Transverse colon (tissue), 4 donors: ENCODE measurements around the gene FFAR3. TPM values are rescaled to one million over a fixed set of nuclear protein-coding genes. Genes with fewer than 3 reads are reported as not detected.

Source experiments
- DNase-seq: peaks from one replicate; pipeline ENCODE4 v3.0.0-alpha.2; 2019
- H3K27ac ChIP-seq, 4 donors: fragments of 200-600 bp; sonication (generic); 2 replicates each; pipeline ENCODE4 v1.5.1; 2016 to 2018; ENCODE audit warnings: inconsistent platforms in 4 of 4
- H3K27me3 ChIP-seq: fragments of 200-600 bp; sonication (generic); 2 replicates; pipeline ENCODE4 v1.5.1; 2017; ENCODE audit warnings: inconsistent platforms
- H3K36me3 ChIP-seq, 4 donors: fragments of 200-600 bp; sonication (generic); 2 replicates each; pipeline ENCODE4 v1.5.1; 2017 to 2019; ENCODE audit warnings: inconsistent platforms in 4 of 4
- H3K4me1 ChIP-seq, 4 donors: fragments of 200-600 bp; sonication (generic); 2 replicates each; pipeline ENCODE4 v1.5.1; 2017 to 2020; ENCODE audit warnings: inconsistent platforms in 4 of 4
- H3K4me3 ChIP-seq, 4 donors: fragments of 200-600 bp; sonication (generic); 1 replicate in 1 of 4; 2 replicates in 3 of 4; pipeline versions ENCODE4 v1.5.1 to v1.6.1; 2017 to 2019; ENCODE audit warnings: inconsistent platforms in 4 of 4
- H3K9me3 ChIP-seq, 2 donors: fragments of 200-600 bp; sonication (generic); 2 replicates each; pipeline ENCODE4 v1.5.1; 2017 to 2019; ENCODE audit warnings: inconsistent platforms in 2 of 2
- EP300 ChIP-seq: sonication (generic); formaldehyde crosslinking; IDR thresholded peaks from one replicate; pipeline ENCODE4 v1.6.1; 2017; ENCODE audit warnings: antibody characterized with exemption, low read depth
- POLR2A ChIP-seq: fragments of 450-650 bp; IDR thresholded peaks from one replicate; pipeline ENCODE4 v1.6.1; 2016; ENCODE audit warnings: antibody characterized with exemption, mild to moderate bottlenecking, moderate library complexity
- POLR2AphosphoS5 ChIP-seq, 3 donors: sonication (generic); formaldehyde crosslinking; IDR thresholded peaks; one replicate each; pipeline ENCODE4 v1.6.1; 2016; ENCODE audit warnings: antibody characterized with exemption in 3 of 3
- WGBS, 2 donors: methylation state at CpG; one replicate each; pipeline ENCODE4 v1.1.5; 2018; ENCODE audit warnings: low coverage in 1 of 2; 5-methylcytosine and 5-hydroxymethylcytosine counted together
- in situ Hi-C, 4 donors: fragments of 200-750 bp; cut with MboI; loops; one replicate each; pipeline versions ENCODE4 v1.15.0 to v1.15.1; 2017; ENCODE audit warnings: low sequenced_read_pairs in 3 of 4, low pct_ligation_motif_present in 1 of 4, low pct_unique_long_range_greater_than_20kb in 1 of 4
- intact Hi-C: fragments of 100-400 bp; cut with DNase I; formaldehyde crosslinking; loops from one replicate; pipeline ENCODE4 v1.15.1; 2023; ENCODE audit warnings: low total_unique reads
- total RNA-seq, 4 donors: library from RNA; depleted of rRNA; stranded (reverse); fragments of >200 nt; gene quantifications; one replicate each; pipeline ENCODE4 v1.1.0, GENCODE V29; 2016
- TF ChIP-seq, protein P1 (sequence below), 5 experiments: fragments of 200-600 bp in 3 of 5; fragments of 450-650 bp in 2 of 5; sonication (generic) in 3 of 5; IDR thresholded peaks; 1 replicate in 2 of 5; 2 replicates in 3 of 5; pipeline ENCODE4 v1.5.1; 2016 to 2017; ENCODE audit warnings: antibody characterized with exemption in 5 of 5, inconsistent platforms in 3 of 5, mild to moderate bottlenecking in 2 of 5, moderate library complexity in 1 of 5

Gene FFAR3
- total RNA-seq, 4 donors from 2014 or later: 0.27 TPM; not detected in 3

DNA sequence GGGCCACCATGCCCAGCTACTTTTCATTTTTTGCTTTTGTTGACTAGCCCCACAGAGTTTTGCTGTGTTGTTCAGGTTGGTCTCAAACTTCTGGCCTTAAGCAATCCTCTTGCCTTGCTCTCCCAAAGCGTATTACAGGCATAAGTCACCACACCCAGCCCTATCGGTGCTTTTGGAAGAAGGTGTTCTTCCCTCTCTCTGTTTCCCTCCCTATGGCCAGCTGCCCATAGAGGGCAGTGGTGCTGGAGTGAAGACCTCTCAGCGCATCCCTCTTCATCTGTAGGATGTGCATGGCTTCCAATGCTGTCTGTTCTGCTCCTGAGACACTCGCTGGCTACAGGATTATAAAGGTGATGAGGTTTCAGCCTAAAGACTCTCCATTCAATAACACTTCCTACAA is 30.6 kb upstream of the FFAR3 start:
- Histone ChIP-seq H3K4me1 (no peaks in the 10 kb centered on the region), H3K9me3 (no peaks in the 10 kb centered on the region), H3K27me3 (peaks cover 22% of the 10 kb centered on the region), H3K36me3 (no peaks in the 10 kb centered on the region), H3K4me3 (no peak overlapping the region), H3K27ac (no peak overlapping the region)
- no peak for DNase-seq
- TF ChIP-seq POLR2AphosphoS5 (IDR thresholded peaks at IDR 0.05) (no peak), EP300 (no peak), POLR2A (no peak)
- TF ChIP-seq, protein P1, sequence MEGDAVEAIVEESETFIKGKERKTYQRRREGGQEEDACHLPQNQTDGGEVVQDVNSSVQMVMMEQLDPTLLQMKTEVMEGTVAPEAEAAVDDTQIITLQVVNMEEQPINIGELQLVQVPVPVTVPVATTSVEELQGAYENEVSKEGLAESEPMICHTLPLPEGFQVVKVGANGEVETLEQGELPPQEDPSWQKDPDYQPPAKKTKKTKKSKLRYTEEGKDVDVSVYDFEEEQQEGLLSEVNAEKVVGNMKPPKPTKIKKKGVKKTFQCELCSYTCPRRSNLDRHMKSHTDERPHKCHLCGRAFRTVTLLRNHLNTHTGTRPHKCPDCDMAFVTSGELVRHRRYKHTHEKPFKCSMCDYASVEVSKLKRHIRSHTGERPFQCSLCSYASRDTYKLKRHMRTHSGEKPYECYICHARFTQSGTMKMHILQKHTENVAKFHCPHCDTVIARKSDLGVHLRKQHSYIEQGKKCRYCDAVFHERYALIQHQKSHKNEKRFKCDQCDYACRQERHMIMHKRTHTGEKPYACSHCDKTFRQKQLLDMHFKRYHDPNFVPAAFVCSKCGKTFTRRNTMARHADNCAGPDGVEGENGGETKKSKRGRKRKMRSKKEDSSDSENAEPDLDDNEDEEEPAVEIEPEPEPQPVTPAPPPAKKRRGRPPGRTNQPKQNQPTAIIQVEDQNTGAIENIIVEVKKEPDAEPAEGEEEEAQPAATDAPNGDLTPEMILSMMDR (IDR thresholded peaks at IDR 0.05): no peak
- intact Hi-C loops: no loop called here
- WGBS, 2 donors: 43 to 74% methylated on average over 4 of the region's 4 CpGs
- in situ Hi-C loops: no loop called here

DNA sequence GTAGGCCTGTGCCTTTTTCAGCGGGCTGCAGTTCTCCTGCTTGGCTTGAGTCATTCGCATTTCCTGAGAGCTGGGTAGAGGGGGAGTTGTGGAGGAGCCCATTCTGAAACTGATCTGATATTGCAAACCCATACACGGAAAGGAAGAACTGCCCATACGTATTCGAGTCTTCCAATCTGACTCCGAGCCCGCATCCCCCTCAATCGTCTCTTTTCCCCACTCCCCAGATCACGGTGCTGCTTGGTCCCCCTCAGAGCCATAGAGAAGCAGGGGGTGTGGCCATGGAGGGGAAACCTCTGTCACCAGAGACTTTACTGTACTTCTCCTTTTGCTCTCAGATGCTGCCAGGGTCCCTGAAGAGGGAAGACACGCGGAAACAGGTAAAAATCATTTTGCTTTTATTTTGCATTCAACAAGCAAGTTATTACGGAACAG is 29.4 kb upstream of the FFAR3 start, which contains the start of gene CD22:
Gene CD22, plus strand, starts transcription at position 337 of the 435 bp plus-strand sequence. CDS start 2,854 bp downstream, outside the sequence.
- in situ Hi-C loops: no loop called here
- DNase-seq: no peak

DNA sequence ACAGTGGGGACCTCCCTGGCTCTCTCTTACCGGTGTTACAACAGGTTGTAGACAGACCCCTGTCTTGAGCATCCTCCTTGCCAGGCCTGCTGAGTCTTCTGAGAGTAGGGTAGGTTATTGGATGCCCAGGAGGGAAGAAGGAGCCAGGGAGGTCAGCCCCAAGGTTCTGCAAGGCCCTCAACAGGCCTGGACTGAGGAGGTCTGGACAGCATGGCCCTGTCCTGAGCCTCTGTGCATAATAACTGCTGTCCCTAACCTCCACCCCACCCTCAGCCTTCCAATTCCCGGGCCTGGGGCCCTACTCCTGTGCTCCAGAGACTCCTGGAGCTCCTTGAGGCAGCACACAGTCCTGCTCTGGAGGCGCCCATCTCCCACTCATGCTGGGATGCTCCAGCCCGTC is 28.9 kb upstream of the FFAR3 start:
- no peak overlapping the region for H3K27ac ChIP-seq
- H3K4me1 ChIP-seq: no peaks in the 10 kb centered on the region
- H3K36me3 ChIP-seq: no peaks in the 10 kb centered on the region
- H3K27me3 ChIP-seq: peaks cover 22% of the 10 kb centered on the region
- H3K4me3 ChIP-seq: no peak overlapping the region
- DNase-seq: no peak
- in situ Hi-C loops (no loop called here), intact Hi-C loops (no loop called here)
- H3K9me3 ChIP-seq: no peaks in the 10 kb centered on the region
- WGBS, 2 donors: 53% methylated on average over 4 of the region's 4 CpGs; no CpG with 5 or more reads in 1 of the 2 donors
- TF ChIP-seq POLR2AphosphoS5 (IDR thresholded peaks at IDR 0.05) (no peak), EP300 (no peak), POLR2A (no peak)
- TF ChIP-seq, protein P1 (IDR thresholded peaks at IDR 0.05): no peak

More for the DNA sequence above, 29.4 kb upstream of the FFAR3 start, which contains the start of gene CD22:
- no peaks in the 10 kb centered on the region for H3K4me1 ChIP-seq
- TF ChIP-seq POLR2A (peak; percentile 49), EP300 (no peak), POLR2AphosphoS5 (IDR thresholded peaks at IDR 0.05) (peak in 2 of 3 donors; percentile 28 to 41)
- TF ChIP-seq, protein P1 (IDR thresholded peaks at IDR 0.05): no peak
- H3K4me3 ChIP-seq: no peak within 1 kb of the TSS
- peaks cover 22% of the 10 kb centered on the region for H3K27me3 ChIP-seq
- no peaks in the 10 kb centered on the region for H3K36me3 ChIP-seq
- no peak within 1 kb of the TSS for H3K27ac ChIP-seq
- H3K9me3 ChIP-seq: no peaks in the 10 kb centered on the region
- 60% methylated on average over 3 to 12 of the region's 12 CpGs for WGBS, 2 donors
- intact Hi-C loops: no loop called here

DNA sequence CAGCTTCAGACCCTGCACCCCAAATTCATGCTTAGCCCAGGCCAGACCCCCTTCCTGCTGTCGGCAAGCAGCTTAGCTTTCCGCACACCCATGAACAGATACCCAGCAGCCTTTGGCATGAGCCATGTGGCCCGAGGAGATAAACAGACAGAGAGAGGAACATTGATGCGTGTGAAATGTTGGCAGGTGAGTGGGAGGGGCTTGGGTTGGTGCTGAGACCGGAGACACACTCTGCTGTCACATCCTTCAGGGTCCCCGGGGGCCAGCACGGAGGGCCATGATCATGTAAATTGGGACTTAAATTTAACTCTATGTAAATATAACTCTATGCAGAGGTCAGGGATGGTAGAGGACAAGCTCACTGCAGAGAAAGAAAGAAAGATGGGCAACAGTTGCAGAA is 27.8 kb upstream of the FFAR3 start:
- no peaks in the 10 kb centered on the region for H3K36me3 ChIP-seq
- H3K4me3 ChIP-seq: no peak overlapping the region
- intact Hi-C loops (no loop called here), in situ Hi-C loops (no loop called here)
- peaks cover 22% of the 10 kb centered on the region for H3K27me3 ChIP-seq
- no peaks in the 10 kb centered on the region for H3K9me3 ChIP-seq
- WGBS, 2 donors: 59 to 70% methylated on average over 2 to 7 of the region's 7 CpGs
- H3K27ac ChIP-seq: no peak overlapping the region
- TF ChIP-seq POLR2A (no peak), POLR2AphosphoS5 (IDR thresholded peaks at IDR 0.05) (no peak), EP300 (no peak)
- TF ChIP-seq, protein P1 (IDR thresholded peaks at IDR 0.05): no peak
- DNase-seq: peak; percentile 26
- H3K4me1 ChIP-seq: no peaks in the 10 kb centered on the region
